ENCODE data around the gene TRIM69. TPM values are rescaled to one million over a fixed set of nuclear protein-coding genes. Genes with fewer than 3 reads are reported as not detected.

Gene TRIM69
- total RNA-seq, 4 donors from 2014 or later: 7.3 to 13.6 (median 8.6) TPM

GRCh38 chr15:44802336-44802735, 66.0 kb downstream of the TRIM69 start:
- H3K4me3 ChIP-seq (ENCODE audit: low read depth, poor library complexity, severe bottlenecking): no peak overlapping the region
- TF ChIP-seq, protein P1, sequence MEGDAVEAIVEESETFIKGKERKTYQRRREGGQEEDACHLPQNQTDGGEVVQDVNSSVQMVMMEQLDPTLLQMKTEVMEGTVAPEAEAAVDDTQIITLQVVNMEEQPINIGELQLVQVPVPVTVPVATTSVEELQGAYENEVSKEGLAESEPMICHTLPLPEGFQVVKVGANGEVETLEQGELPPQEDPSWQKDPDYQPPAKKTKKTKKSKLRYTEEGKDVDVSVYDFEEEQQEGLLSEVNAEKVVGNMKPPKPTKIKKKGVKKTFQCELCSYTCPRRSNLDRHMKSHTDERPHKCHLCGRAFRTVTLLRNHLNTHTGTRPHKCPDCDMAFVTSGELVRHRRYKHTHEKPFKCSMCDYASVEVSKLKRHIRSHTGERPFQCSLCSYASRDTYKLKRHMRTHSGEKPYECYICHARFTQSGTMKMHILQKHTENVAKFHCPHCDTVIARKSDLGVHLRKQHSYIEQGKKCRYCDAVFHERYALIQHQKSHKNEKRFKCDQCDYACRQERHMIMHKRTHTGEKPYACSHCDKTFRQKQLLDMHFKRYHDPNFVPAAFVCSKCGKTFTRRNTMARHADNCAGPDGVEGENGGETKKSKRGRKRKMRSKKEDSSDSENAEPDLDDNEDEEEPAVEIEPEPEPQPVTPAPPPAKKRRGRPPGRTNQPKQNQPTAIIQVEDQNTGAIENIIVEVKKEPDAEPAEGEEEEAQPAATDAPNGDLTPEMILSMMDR (IDR thresholded peaks at IDR 0.05): no peak
- no peak for TF ChIP-seq POLR2A (IDR thresholded peaks at IDR 0.05)
- WGBS, 2 donors: 57 to 63% methylated on average over 1 of the region's 1 CpG
- no peak for DNase-seq (ENCODE audit: low spot score in 2 of 2)
- intact Hi-C loops (cut with DNase I; ENCODE audit: low total_unique reads): no loop called here

DNA sequence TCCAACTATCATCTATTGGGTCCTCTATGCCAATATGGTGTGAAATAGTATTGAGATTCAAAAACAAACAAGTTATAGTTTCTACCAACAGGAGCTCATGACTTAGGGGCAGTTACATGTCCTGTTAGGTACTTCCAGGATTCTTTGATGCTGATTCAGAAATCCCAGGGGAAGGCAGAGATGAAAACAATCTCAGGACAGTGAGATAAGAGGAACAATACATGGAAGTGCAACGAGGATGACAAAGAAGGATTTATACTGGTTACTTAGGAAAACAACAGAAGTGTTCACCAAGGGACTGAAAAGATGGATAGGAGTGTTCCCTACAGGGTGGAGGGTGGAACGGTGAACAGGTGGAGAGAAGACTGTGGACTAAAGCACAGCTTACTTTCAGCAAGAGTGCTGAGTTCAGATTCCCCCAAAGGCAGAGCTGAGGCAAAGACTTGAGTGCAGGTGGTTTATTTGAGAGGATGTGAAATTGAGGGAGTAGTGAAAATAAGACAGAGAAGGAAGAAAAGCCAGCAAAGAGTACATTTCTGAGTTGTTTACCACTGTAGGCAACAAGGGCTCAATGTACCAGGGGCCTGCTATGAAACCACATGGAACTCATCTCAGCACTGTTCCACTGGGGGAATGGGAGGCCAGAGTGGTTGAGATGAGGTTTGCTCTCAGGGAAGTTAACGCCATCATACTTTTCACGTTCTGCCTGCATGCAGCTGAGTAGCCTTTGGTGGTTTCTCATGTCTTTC, 68.1 kb downstream of the TRIM69 start:
- DNase-seq (ENCODE audit: low spot score in 2 of 2): no peak
- H3K4me3 ChIP-seq (ENCODE audit: low read depth, poor library complexity, severe bottlenecking): no peak overlapping the region
- intact Hi-C loops (cut with DNase I; ENCODE audit: low total_unique reads): no loop called here
- TF ChIP-seq POLR2A (IDR thresholded peaks at IDR 0.05): no peak
- TF ChIP-seq, protein P1 (IDR thresholded peaks at IDR 0.05): no peak
- WGBS, 2 donors: 72 to 79% methylated on average over 4 of the region's 4 CpGs

DNA sequence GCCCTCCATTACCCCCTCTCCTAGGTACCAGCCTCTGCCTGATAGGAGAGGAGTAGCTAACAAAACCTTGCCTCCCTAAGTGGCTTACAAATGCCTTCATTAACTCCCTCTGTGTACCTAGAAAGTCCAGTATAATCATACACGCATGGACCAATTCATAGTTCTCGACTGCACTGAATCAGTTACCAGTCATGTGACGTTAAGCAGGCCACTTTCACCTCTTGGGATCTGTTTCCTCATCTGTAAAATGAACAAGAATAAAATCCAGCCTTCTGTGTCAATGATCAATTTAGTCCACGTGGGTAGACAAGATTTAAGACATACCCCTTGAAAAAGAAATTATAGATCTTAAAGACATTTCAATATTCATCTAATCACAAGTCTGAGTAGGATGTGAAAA, 72.2 kb downstream of the TRIM69 start:
- TF ChIP-seq, protein P1 (IDR thresholded peaks at IDR 0.05): no peak
- TF ChIP-seq POLR2A (IDR thresholded peaks at IDR 0.05): no peak
- 73 to 75% methylated on average over 4 of the region's 4 CpGs for WGBS, 2 donors
- intact Hi-C loops (cut with DNase I; ENCODE audit: low total_unique reads): no loop called here
- no peak for DNase-seq (ENCODE audit: low spot score in 2 of 2)
- no peak overlapping the region for H3K4me3 ChIP-seq (ENCODE audit: low read depth, poor library complexity, severe bottlenecking)

GRCh38 chr15:44810237-44810636, 73.9 kb downstream of the TRIM69 start:
- H3K4me3 ChIP-seq (ENCODE audit: low read depth, poor library complexity, severe bottlenecking): no peak overlapping the region
- TF ChIP-seq POLR2A (IDR thresholded peaks at IDR 0.05): no peak
- TF ChIP-seq, protein P1 (IDR thresholded peaks at IDR 0.05): no peak
- intact Hi-C loops (cut with DNase I; ENCODE audit: low total_unique reads): no loop called here
- WGBS, 2 donors: 73% methylated on average over 10 of the region's 10 CpGs
- no peak for DNase-seq (ENCODE audit: low spot score in 2 of 2)

GRCh38 chr15:44811337-44811736, 75.0 kb downstream of the TRIM69 start:
- H3K4me3 ChIP-seq (ENCODE audit: low read depth, poor library complexity, severe bottlenecking): no peak overlapping the region
- WGBS, 2 donors: 37 to 49% methylated on average over 3 of the region's 3 CpGs
- no peak for DNase-seq (ENCODE audit: low spot score in 2 of 2)
- intact Hi-C loops (cut with DNase I; ENCODE audit: low total_unique reads): no loop called here
- TF ChIP-seq, protein P1 (IDR thresholded peaks at IDR 0.05): no peak
- TF ChIP-seq POLR2A (IDR thresholded peaks at IDR 0.05): no peak
